Hepatocyte (in vitro differentiated cells): ENCODE measurements around the gene DGKI. TPM values are rescaled to one million over a fixed set of nuclear protein-coding genes. Genes with fewer than 3 reads are reported as not detected.

Source experiments
- DNase-seq: peaks from one replicate; pipeline ENCODE4 v3.0.0-alpha.2; 2016; ENCODE audit warnings: low spot score
- H2AFZ ChIP-seq: fragments of 200-600 bp; sonication (generic); 2 replicates; pipeline ENCODE4 v1.6.0; 2016; ENCODE audit warnings: antibody characterized with exemption, mild to moderate bottlenecking
- H3K27ac ChIP-seq: fragments of 200-600 bp; sonication (generic); 2 replicates; pipeline ENCODE4 v1.5.1; 2016; ENCODE audit warnings: mild to moderate bottlenecking
- H3K27me3 ChIP-seq: fragments of 200-600 bp; sonication (generic); 2 replicates; pipeline ENCODE4 v1.6.1; 2016
- H3K36me3 ChIP-seq: fragments of 200-600 bp; sonication (generic); replicated peaks from 2 replicates; pipeline ENCODE4 v1.5.1; 2016; ENCODE audit warnings: low read depth; ENCODE audit not compliant: insufficient read depth
- H3K4me1 ChIP-seq: fragments of 200-600 bp; sonication (generic); 2 replicates; pipeline ENCODE4 v1.5.1; 2016; ENCODE audit warnings: mild to moderate bottlenecking, moderate library complexity; ENCODE audit not compliant: insufficient read depth
- H3K4me2 ChIP-seq: fragments of 200-600 bp; sonication (generic); 2 replicates; pipeline ENCODE4 v1.6.0; 2016
- H3K4me3 ChIP-seq: fragments of 200-600 bp; sonication (generic); 2 replicates; pipeline ENCODE4 v1.5.1; 2016; ENCODE audit warnings: mild to moderate bottlenecking
- H3K79me2 ChIP-seq: fragments of 200-600 bp; sonication (generic); 2 replicates; pipeline ENCODE4 v1.6.0; 2017; ENCODE audit warnings: mild to moderate bottlenecking
- H3K9me2 ChIP-seq: fragments of 200-600 bp; sonication (generic); replicated peaks from 2 replicates; pipeline ENCODE4 v1.6.0; 2017; ENCODE audit warnings: mild to moderate bottlenecking; ENCODE audit not compliant: insufficient read depth
- H3K9me3 ChIP-seq: fragments of 200-600 bp; sonication (generic); 2 replicates; pipeline ENCODE4 v1.5.1; 2016; ENCODE audit warnings: low read depth, mild to moderate bottlenecking
- H4K20me1 ChIP-seq: fragments of 200-600 bp; sonication (generic); 2 replicates; pipeline ENCODE4 v1.6.0; 2016; ENCODE audit warnings: mild to moderate bottlenecking; ENCODE audit not compliant: insufficient read depth, poor library complexity, severe bottlenecking
- CTCF ChIP-seq: fragments of 200-600 bp; sonication (generic); IDR thresholded peaks from 2 replicates; pipeline ENCODE4 v1.5.1; 2016; ENCODE audit warnings: antibody characterized with exemption, mild to moderate bottlenecking; ENCODE audit not compliant: poor library complexity
- EZH2 ChIP-seq: fragments of 200-600 bp; sonication (generic); IDR thresholded peaks from 2 replicates; pipeline ENCODE4 v1.6.1; 2016; ENCODE audit warnings: antibody characterized with exemption, mild to moderate bottlenecking, borderline replicate concordance
- EZH2phosphoT487 ChIP-seq: fragments of 200-600 bp; sonication (generic); IDR thresholded peaks from one replicate; pipeline ENCODE4 v1.6.1; 2018; ENCODE audit warnings: antibody characterized with exemption, mild to moderate bottlenecking, low read depth, moderate library complexity; ENCODE audit not compliant: unreplicated experiment, severe bottlenecking
- WGBS: methylation state at CpG from one replicate; pipeline ENCODE4 v1.1.6; 2016; ENCODE audit warnings: low lambda C conversion rate; ENCODE audit errors: missing lambda C conversion rate; 5-methylcytosine and 5-hydroxymethylcytosine counted together
- polyA plus RNA-seq: library from polyadenylated mRNA; unstranded; fragments of >200 nt; fragmentation: Nextera tagmentation; extraction: Ambion mirVana; gene quantifications from 2 replicates; pipeline ENCODE4 v1.2.1, GENCODE V29; 2016
- total RNA-seq: library from RNA; depleted of rRNA; stranded (reverse); fragments of >200 nt; gene quantifications from 2 replicates; pipeline ENCODE4 v1.2.3, GENCODE V29; 2014

Gene DGKI
- total and polyA plus RNA-seq, 2 experiments from 2014 or later: 0.47 to 1.8 TPM

GRCh38 chr7:137587326-137587725 lies 259.4 kb downstream of the DGKI start:
- Histone ChIP-seq H3K27ac (no peak overlapping the region), H3K36me3 (no peaks in the 10 kb centered on the region), H3K27me3 (no peaks in the 10 kb centered on the region), H4K20me1 (no peaks in the 10 kb centered on the region), H2AFZ (no peak overlapping the region), H3K79me2 (no peaks in the 10 kb centered on the region), H3K9me2 (no peaks in the 10 kb centered on the region), H3K4me2 (no peak overlapping the region), H3K4me3 (no peak overlapping the region), H3K9me3 (no peaks in the 10 kb centered on the region), H3K4me1 (peaks cover 25% of the 10 kb centered on the region)
- WGBS: 64% methylated on average over 5 of the region's 5 CpGs
- no peak for DNase-seq
- TF ChIP-seq EZH2phosphoT487 (no peak), EZH2 (no peak), CTCF (no peak)

DNA sequence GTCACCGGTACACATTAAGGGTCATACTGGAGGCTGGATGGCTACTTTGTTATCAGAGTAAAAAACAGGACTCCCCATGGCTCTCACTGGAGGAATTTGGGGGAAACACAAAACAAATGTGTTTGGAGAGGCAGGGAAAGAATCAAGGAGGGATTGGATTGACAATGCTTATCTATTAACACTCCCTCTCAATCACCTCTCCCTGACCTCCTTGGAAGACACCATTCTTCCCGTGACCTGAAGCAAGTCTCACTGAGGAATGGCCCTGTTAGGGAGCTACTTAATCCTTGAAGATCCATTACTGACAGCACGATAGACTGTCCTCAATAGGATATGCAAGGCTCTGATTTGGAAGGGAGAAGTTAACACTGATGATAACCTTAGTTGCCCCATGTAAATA lies 261.2 kb downstream of the DGKI start:
- 52% methylated on average over 3 of the region's 3 CpGs for WGBS
- TF ChIP-seq CTCF (no peak), EZH2 (no peak), EZH2phosphoT487 (no peak)
- H3K9me2 ChIP-seq: no peaks in the 10 kb centered on the region
- DNase-seq: no peak
- no peak overlapping the region for H2AFZ ChIP-seq
- H3K27me3 ChIP-seq: no peaks in the 10 kb centered on the region
- H3K79me2 ChIP-seq: no peaks in the 10 kb centered on the region
- H4K20me1 ChIP-seq: no peaks in the 10 kb centered on the region
- no peaks in the 10 kb centered on the region for H3K36me3 ChIP-seq
- no peak overlapping the region for H3K4me2 ChIP-seq
- no peak overlapping the region for H3K27ac ChIP-seq
- H3K4me3 ChIP-seq: no peak overlapping the region
- no peaks in the 10 kb centered on the region for H3K9me3 ChIP-seq
- H3K4me1 ChIP-seq: peaks cover 10% of the 10 kb centered on the region

DNA sequence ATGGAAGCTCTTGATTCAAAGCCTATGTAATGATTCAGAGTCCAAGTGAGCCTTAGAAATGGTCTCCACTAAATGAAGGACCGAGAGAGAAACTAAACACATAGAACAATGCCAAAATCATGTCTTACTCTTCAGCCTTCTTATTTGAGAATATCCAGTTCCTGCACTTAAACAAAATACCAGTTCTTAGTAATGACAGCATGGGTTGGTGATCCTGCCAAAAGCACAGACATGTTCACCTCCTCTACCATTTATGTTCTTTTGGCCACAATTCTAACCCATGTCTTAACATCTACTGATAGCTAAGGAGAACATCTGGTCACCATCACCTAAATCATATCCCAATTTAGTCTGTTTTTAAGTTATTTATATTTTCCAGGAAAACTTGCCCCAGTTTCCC lies 263.6 kb downstream of the DGKI start:
- 69% methylated on average over 1 of the region's 1 CpG for WGBS
- H3K9me2 ChIP-seq: no peaks in the 10 kb centered on the region
- H3K27ac ChIP-seq: no peak overlapping the region
- H3K4me2 ChIP-seq: no peak overlapping the region
- H3K36me3 ChIP-seq: no peaks in the 10 kb centered on the region
- no peak overlapping the region for H2AFZ ChIP-seq
- no peak overlapping the region for H3K4me3 ChIP-seq
- no peak for TF ChIP-seq CTCF
- H3K79me2 ChIP-seq: no peaks in the 10 kb centered on the region
- DNase-seq: no peak
- no peaks in the 10 kb centered on the region for H3K9me3 ChIP-seq
- no peaks in the 10 kb centered on the region for H3K27me3 ChIP-seq
- no peaks in the 10 kb centered on the region for H3K4me1 ChIP-seq
- no peaks in the 10 kb centered on the region for H4K20me1 ChIP-seq

DNA sequence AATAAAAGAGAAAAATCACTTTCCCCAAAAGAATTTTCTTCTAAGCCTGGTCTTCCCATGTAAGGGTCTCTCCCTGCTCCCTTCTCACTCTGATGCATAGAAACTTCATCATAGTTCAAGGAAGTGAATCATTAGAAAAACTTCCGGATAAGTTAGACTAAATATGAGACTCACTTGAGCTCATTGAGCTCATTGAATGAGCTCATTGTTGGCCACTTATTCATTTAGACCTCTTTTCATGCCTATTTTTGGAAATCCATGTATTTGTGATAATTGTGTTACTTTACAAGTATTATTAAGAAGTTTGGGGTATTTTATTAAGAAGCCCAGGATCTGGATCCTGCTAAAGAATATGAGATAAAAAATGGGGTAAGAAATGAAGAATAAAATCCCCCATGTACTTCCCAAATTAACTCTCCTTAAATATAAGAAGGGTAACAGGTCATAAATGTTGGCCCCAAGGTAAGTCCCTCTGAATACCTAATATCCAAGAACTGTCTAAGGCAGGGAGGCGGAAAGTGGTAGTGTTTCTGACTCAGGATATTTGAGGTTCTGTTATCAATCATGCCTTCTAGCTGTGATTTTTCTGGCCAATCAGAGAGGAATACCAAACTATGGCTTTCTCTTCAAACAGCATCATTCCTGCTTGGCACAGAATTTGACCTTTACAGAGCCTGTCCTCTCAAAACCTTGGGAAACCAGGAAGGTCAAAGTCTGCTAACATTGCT lies 266.7 kb downstream of the DGKI start:
- no peak overlapping the region for H3K4me2 ChIP-seq
- no peaks in the 10 kb centered on the region for H3K4me1 ChIP-seq
- 93% methylated on average over 2 of the region's 2 CpGs for WGBS
- no peaks in the 10 kb centered on the region for H3K9me3 ChIP-seq
- H3K27ac ChIP-seq: no peak overlapping the region
- no peaks in the 10 kb centered on the region for H3K36me3 ChIP-seq
- H3K9me2 ChIP-seq: no peaks in the 10 kb centered on the region
- no peak overlapping the region for H3K4me3 ChIP-seq
- DNase-seq: no peak
- no peak overlapping the region for H2AFZ ChIP-seq
- no peaks in the 10 kb centered on the region for H3K27me3 ChIP-seq
- no peak for TF ChIP-seq EZH2
- TF ChIP-seq EZH2phosphoT487: no peak
- TF ChIP-seq CTCF: no peak
- H4K20me1 ChIP-seq: no peaks in the 10 kb centered on the region
- no peaks in the 10 kb centered on the region for H3K79me2 ChIP-seq
